ENCODE measurements around the gene EFNA2. TPM values are rescaled to one million over a fixed set of nuclear protein-coding genes. Genes with fewer than 3 reads are reported as not detected.
A peak's percentile ranks its signal among the peaks of the same experiment; 100 is the strongest.
"Not testable (repeated sequence)": the region's sequence is repeated elsewhere in the genome, so short reads cannot be mapped to it uniquely, and the experiment has no call there.

The EFNA2 gene
- total and polyA plus RNA-seq, 9 donors: 0.42 to 4.5 (median 2.3) TPM

DNA sequence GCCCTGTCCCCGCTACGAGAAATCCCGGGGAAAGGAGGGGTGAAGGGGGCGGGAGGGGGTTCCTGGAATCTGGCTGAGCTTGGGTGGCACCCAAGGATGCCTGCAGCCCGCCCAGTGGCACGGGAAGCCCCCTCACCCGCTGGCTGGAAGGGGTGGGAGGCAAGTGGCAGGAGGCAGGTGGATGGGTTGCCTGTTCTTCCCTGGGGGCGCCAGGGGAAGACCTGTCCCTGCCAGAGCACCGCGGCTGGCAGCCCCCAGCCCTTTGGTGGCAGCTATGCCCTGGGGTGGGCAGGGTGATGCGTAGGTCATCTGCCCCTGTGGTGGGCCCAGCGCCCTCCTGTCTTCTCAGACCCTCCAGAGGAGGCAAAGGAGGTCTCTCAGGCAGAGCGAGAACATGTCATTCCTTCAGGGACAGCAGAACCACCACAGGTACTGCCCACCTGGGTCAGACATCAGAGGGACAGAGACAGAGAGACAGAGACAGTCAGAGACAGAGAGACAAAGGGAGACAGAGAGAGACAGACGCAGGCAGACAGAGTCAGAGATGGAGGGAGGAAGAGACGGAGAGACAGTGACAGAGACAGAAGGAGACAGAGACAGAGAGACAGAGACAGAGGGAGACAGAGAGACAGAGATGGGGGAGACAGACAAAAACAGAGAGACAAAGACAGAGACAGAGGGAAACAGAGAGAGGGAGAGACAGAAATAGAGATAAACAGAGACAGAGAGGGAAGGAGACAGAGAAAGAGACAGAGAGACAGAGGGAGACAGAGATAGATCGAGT, 36.7 kb downstream of the EFNA2 start:
- no peak for DNase-seq
- H3K9me3 ChIP-seq (replicated peaks; ENCODE audit: control insufficient read depth, low read depth, low read length): no peaks in the 10 kb centered on the region
- WGBS (ENCODE audit: insufficient coverage): 80% methylated on average over 14 of the region's 16 CpGs
- no peak overlapping the region for H3K27ac ChIP-seq (ENCODE audit: low read length)
- no peaks in the 10 kb centered on the region for H3K36me3 ChIP-seq (ENCODE audit: control insufficient read depth, insufficient read depth, low read length)
- H3K27me3 ChIP-seq (ENCODE audit: control insufficient read depth, insufficient read depth, low read length): peaks cover 38% of the 10 kb centered on the region
- peaks cover 9% of the 10 kb centered on the region for H3K4me1 ChIP-seq (ENCODE audit: control insufficient read depth, insufficient read depth, low read length)
- H3K4me3 ChIP-seq (ENCODE audit: low read length): no peak overlapping the region

DNA sequence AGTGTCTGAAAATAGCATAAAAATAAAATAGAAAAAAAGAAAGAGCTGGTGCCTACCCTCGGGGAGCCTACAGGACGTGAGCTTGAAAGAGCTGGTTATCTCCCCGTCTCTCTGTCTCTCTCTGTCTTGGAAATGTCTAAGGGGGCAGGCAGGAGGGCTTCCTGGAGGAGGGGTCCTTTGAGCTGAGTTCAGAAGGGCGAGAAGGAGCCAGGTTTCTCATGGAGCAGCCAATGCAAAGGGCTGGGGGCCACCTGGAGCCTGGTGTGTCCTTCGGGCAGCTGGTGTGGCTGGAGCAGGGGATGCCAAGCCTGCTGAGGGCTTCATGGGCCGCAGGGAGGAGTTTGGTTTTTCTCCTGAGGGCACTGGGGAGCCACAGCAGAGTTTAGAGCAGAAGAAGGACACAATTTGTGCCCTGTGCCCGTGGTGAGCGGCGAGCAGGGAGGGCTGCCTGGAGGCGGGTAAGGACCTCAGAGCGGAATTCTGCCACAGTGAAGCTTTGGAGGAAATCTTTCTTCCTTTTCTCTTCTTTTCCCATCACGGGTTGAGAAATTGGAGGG, 38.7 kb downstream of the EFNA2 start:
- Histone ChIP-seq H3K27me3 (ENCODE audit: control insufficient read depth, insufficient read depth, low read length) (peaks cover 21% of the 10 kb centered on the region), H3K9me3 (replicated peaks; ENCODE audit: control insufficient read depth, low read depth, low read length) (no peaks in the 10 kb centered on the region), H3K4me3 (ENCODE audit: low read length) (no peak overlapping the region), H3K36me3 (ENCODE audit: control insufficient read depth, insufficient read depth, low read length) (no peaks in the 10 kb centered on the region), H3K4me1 (ENCODE audit: control insufficient read depth, insufficient read depth, low read length) (peaks cover 9% of the 10 kb centered on the region), H3K27ac (ENCODE audit: low read length) (no peak overlapping the region)
- 88% methylated on average over 2 of the region's 12 CpGs for WGBS (ENCODE audit: insufficient coverage)
- no peak for DNase-seq

- H3K4me1 ChIP-seq (ENCODE audit: control insufficient read depth, insufficient read depth, low read length): peaks cover 9% of the 10 kb centered on the region
- 2% methylated on average over 57 of the region's 66 CpGs for WGBS (ENCODE audit: insufficient coverage)
- peak overlapping the region; percentile 31 for H3K4me3 ChIP-seq (ENCODE audit: low read length)
- H3K36me3 ChIP-seq (ENCODE audit: control insufficient read depth, insufficient read depth, low read length): no peaks in the 10 kb centered on the region
- peak overlapping the region; percentile 11 for H3K27ac ChIP-seq (ENCODE audit: low read length)
- H3K9me3 ChIP-seq (replicated peaks; ENCODE audit: control insufficient read depth, low read depth, low read length): no peaks in the 10 kb centered on the region
- DNase-seq: peak; percentile 93
- peaks cover 19% of the 10 kb centered on the region for H3K27me3 ChIP-seq (ENCODE audit: control insufficient read depth, insufficient read depth, low read length)
Observed at GRCh38 chr19:1324806-1325567, 39.3 kb downstream of the EFNA2 start.

- Histone ChIP-seq H3K4me3 (ENCODE audit: low read length) (peak overlapping the region; percentile 31), H3K27me3 (ENCODE audit: control insufficient read depth, insufficient read depth, low read length) (peaks cover 19% of the 10 kb centered on the region)
Observed at GRCh38 chr19:1325568-1326294, 40.1 kb downstream of the EFNA2 start.

DNA sequence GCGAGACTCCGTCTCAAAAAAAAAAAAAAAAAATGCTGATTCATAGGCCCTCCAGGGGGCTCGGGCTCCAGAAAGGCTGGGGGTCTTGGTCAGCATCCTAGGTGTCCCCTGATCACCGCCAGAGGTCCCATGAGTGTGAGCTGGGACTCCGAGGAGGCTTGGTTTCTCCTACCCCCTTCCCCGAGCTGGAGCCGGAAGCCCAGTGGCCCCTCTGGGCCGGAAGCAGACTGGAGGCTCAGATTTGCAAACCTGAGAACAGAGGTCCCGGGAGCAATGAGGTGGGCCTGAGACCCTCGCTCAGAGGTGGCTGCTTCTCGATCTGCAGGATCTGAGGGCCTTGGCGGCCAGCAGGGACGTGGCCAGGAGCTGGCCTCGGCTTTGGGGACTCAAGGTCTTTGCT, 41.5 kb downstream of the EFNA2 start:
- H3K27me3 ChIP-seq (ENCODE audit: control insufficient read depth, insufficient read depth, low read length): peaks cover 19% of the 10 kb centered on the region
- 78% methylated on average over 14 of the region's 14 CpGs for WGBS (ENCODE audit: insufficient coverage)

More at GRCh38 chr19:1325568-1326294, 40.1 kb downstream of the EFNA2 start:
- DNase-seq: no peak
- no peak overlapping the region for H3K27ac ChIP-seq (ENCODE audit: low read length)
- no peaks in the 10 kb centered on the region for H3K36me3 ChIP-seq (ENCODE audit: control insufficient read depth, insufficient read depth, low read length)
- WGBS (ENCODE audit: insufficient coverage): 81% methylated on average over 36 of the region's 38 CpGs
- H3K4me1 ChIP-seq (ENCODE audit: control insufficient read depth, insufficient read depth, low read length): peaks cover 9% of the 10 kb centered on the region
- H3K9me3 ChIP-seq (replicated peaks; ENCODE audit: control insufficient read depth, low read depth, low read length): no peaks in the 10 kb centered on the region

GRCh38 chr19:1332208-1332607, 46.5 kb downstream of the EFNA2 start:
- 53% methylated on average over 2 of the region's 8 CpGs for WGBS (ENCODE audit: insufficient coverage)

More for the DNA sequence above, 41.5 kb downstream of the EFNA2 start:
- Histone ChIP-seq H3K36me3 (ENCODE audit: control insufficient read depth, insufficient read depth, low read length) (no peaks in the 10 kb centered on the region), H3K4me1 (ENCODE audit: control insufficient read depth, insufficient read depth, low read length) (peaks cover 13% of the 10 kb centered on the region), H3K27ac (ENCODE audit: low read length) (no peak overlapping the region), H3K9me3 (replicated peaks; ENCODE audit: control insufficient read depth, low read depth, low read length) (no peaks in the 10 kb centered on the region), H3K4me3 (ENCODE audit: low read length) (no peak overlapping the region)
- DNase-seq: no peak

DNA sequence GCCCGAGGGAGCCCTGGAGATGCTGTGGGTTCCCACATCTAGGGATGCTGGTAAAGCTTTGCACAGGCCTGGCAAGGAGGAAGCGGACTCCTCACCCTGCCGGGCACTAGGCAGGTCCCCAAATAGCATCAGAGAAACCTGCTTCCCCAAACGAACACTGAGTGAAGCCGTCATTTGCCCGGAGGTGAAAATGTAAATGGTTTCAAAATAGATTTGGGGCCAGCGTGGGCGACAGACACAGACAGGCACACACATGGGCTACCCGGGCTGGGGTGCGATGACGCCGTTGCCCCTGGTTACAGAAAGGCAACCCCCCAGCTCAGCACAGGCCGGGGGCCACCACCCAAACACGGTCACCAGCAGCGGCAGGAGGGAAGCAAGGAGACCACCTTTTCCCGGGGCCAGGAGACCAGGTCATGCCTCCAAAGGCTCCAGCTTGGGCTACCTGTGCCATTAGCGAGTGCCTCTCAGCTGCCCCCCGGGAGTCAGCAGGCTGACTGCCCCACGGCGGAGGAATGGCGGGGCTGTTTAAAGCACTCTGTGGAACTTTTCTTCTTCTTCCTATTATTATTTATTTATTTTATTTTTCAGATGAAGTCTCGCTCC, 50.5 kb downstream of the EFNA2 start:
- no peak for DNase-seq
- Histone ChIP-seq H3K27me3 (ENCODE audit: control insufficient read depth, insufficient read depth, low read length) (no peaks in the 10 kb centered on the region), H3K27ac (ENCODE audit: low read length) (no peak overlapping the region), H3K4me3 (ENCODE audit: low read length) (no peak overlapping the region), H3K4me1 (ENCODE audit: control insufficient read depth, insufficient read depth, low read length) (peaks cover 5% of the 10 kb centered on the region), H3K36me3 (ENCODE audit: control insufficient read depth, insufficient read depth, low read length) (no peaks in the 10 kb centered on the region), H3K9me3 (replicated peaks; ENCODE audit: control insufficient read depth, low read depth, low read length) (no peaks in the 10 kb centered on the region)
- 90% methylated on average over 16 of the region's 22 CpGs for WGBS (ENCODE audit: insufficient coverage)

More at GRCh38 chr19:1332208-1332607, 46.5 kb downstream of the EFNA2 start:
- not testable (repeated sequence) for H3K9me3 ChIP-seq (replicated peaks; ENCODE audit: control insufficient read depth, low read depth, low read length); DNase-seq; H3K4me3 ChIP-seq (ENCODE audit: low read length); H3K27me3 ChIP-seq (ENCODE audit: control insufficient read depth, insufficient read depth, low read length); H3K4me1 ChIP-seq (ENCODE audit: control insufficient read depth, insufficient read depth, low read length); H3K27ac ChIP-seq (ENCODE audit: low read length); H3K36me3 ChIP-seq (ENCODE audit: control insufficient read depth, insufficient read depth, low read length)

DNA sequence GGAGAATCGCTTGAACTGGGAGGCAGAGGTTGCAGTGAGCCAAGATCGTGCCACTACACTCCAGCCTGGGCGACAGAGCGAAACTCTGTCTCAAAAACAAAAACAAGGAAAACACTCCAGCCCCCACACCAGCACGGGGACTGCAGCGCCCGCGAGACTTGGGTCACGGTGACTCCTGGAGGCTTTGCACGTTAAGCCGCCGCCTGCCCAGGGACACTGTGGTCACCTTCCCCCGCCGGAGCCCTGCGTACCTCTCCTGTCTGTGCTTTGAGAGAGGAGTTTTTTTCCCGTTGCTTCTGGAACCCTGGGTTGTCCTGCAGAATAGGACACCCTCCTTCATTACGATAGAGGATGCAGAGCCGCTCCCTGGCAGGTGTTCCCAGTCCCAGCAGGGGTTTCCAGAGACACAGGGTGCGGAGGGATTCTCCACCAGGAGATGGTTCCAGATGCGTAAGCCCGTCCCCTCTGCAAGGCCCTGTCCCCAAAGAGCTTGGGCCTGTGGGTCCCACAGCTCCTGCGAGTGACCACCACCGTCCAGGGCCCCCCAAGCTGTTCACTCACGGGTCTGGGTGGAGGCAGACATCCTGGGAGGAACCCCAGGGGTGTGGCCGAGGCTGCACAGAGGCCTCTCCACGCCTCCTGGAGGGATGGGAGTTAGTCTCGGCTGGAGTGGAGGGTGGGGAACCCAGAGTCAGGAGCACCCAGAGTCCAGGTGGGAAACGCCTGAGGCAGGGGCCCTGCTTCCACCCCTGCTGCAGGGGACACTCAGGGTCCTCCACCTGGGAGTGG, 55.2 kb downstream of the EFNA2 start:
- H3K27me3 ChIP-seq (ENCODE audit: control insufficient read depth, insufficient read depth, low read length): no peaks in the 10 kb centered on the region
- no peaks in the 10 kb centered on the region for H3K9me3 ChIP-seq (replicated peaks; ENCODE audit: control insufficient read depth, low read depth, low read length)
- H3K4me1 ChIP-seq (ENCODE audit: control insufficient read depth, insufficient read depth, low read length): no peaks in the 10 kb centered on the region
- no peak for DNase-seq
- 62% methylated on average over 18 of the region's 28 CpGs for WGBS (ENCODE audit: insufficient coverage)
- no peak overlapping the region for H3K4me3 ChIP-seq (ENCODE audit: low read length)
- H3K36me3 ChIP-seq (ENCODE audit: control insufficient read depth, insufficient read depth, low read length): no peaks in the 10 kb centered on the region
- no peak overlapping the region for H3K27ac ChIP-seq (ENCODE audit: low read length)

DNA sequence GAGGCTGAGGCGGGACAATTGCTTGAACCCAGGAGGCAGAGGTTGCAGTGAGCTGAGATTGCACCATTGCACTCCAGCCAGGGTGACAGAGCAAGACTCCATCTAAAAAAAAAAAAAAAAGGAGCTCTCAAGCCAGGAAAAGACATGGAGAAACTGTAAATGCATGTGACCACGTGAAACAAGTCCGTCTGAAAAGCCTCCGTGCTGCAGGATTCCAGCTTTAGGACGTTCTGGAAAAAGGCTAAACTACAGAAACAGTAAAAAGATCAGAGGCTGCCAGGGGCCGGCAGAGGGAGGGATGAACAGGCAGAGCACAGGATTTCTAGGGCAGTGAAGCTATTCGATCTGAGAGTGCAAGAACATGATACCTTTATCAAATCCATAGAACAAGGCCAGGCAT, 57.4 kb downstream of the EFNA2 start:
- no peaks in the 10 kb centered on the region for H3K27me3 ChIP-seq (ENCODE audit: control insufficient read depth, insufficient read depth, low read length)

More for the DNA sequence above, 57.4 kb downstream of the EFNA2 start:
- H3K4me1 ChIP-seq (ENCODE audit: control insufficient read depth, insufficient read depth, low read length): no peaks in the 10 kb centered on the region
- peak overlapping the region; percentile 13 for H3K27ac ChIP-seq (ENCODE audit: low read length)
- H3K36me3 ChIP-seq (ENCODE audit: control insufficient read depth, insufficient read depth, low read length): no peaks in the 10 kb centered on the region
- H3K4me3 ChIP-seq (ENCODE audit: low read length): no peak overlapping the region
- H3K9me3 ChIP-seq (replicated peaks; ENCODE audit: control insufficient read depth, low read depth, low read length): no peaks in the 10 kb centered on the region
- WGBS (ENCODE audit: insufficient coverage): 18% methylated on average over 5 of the region's 7 CpGs
- peak; percentile 87 for DNase-seq
